Measurements from ENCODE around the gene OPN3. TPM values are rescaled to one million over a fixed set of nuclear protein-coding genes. Genes with fewer than 3 reads are reported as not detected.

Gene OPN3
- total RNA-seq, 4 donors from 2014 or later, result 0.26 to 34.9 (median 4.8) TPM

DNA sequence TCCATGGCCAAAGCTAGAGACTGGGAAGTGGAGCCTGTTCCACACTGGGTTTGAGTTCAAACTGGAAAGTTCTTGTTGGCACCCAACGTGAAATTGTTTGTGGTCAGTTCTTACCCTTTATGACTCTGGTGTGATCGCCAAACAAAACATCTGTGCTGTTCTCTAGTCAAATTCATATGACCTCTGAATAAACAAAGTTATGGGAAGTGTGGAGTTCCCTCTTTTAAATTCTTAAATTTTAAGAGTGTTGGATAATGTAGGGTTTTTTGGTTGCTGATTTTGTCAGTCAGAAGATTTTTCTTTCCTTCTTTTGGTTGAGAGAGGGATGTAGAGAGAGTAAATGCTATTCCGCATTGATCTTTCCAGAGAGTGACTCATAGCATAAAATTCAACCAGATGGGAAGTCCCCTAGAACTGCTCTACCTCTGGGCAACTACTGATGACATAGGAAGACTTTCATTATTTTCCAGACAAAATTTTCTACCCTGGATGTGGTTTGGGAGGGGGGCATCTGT lies 36.4 kb downstream of the OPN3 start:
- H3K4me3 ChIP-seq, result no peak overlapping the region
- no peaks in the 10 kb centered on the region for H3K9me3 ChIP-seq
- intact Hi-C loops (cut with DNase I; ENCODE audit: low total_unique reads), result no loop called here
- no peak for DNase-seq
- no peak overlapping the region for H3K27ac ChIP-seq
- no peaks in the 10 kb centered on the region for H3K36me3 ChIP-seq
- TF ChIP-seq, protein P1, sequence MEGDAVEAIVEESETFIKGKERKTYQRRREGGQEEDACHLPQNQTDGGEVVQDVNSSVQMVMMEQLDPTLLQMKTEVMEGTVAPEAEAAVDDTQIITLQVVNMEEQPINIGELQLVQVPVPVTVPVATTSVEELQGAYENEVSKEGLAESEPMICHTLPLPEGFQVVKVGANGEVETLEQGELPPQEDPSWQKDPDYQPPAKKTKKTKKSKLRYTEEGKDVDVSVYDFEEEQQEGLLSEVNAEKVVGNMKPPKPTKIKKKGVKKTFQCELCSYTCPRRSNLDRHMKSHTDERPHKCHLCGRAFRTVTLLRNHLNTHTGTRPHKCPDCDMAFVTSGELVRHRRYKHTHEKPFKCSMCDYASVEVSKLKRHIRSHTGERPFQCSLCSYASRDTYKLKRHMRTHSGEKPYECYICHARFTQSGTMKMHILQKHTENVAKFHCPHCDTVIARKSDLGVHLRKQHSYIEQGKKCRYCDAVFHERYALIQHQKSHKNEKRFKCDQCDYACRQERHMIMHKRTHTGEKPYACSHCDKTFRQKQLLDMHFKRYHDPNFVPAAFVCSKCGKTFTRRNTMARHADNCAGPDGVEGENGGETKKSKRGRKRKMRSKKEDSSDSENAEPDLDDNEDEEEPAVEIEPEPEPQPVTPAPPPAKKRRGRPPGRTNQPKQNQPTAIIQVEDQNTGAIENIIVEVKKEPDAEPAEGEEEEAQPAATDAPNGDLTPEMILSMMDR (IDR thresholded peaks at IDR 0.05), result no peak
- no peak for TF ChIP-seq POLR2A (IDR thresholded peaks at IDR 0.05)
- no peaks in the 10 kb centered on the region for H3K27me3 ChIP-seq
- no peaks in the 10 kb centered on the region for H3K4me1 ChIP-seq

DNA sequence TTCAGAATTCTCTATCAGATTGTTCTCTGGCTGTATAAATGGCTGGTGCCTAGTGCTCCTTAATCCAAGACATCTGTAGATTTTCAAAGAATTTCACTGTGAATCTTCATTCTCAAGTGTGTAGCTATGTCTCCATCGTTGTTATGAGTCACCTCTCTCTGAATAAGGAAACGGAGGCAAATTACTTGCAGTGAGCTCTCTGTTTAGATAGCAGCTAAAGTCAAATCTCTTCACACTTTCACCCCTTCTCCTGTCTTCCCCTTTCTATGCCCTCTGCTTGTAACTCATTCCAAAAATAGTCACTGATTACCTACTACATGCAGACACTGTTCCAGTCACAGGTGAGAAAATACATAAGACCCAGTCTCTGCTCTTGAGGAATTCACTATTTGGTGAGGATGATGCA lies 39.7 kb downstream of the OPN3 start:
- intact Hi-C loops (cut with DNase I; ENCODE audit: low total_unique reads), result no loop called here
- Histone ChIP-seq H3K36me3 (no peaks in the 10 kb centered on the region), H3K9me3 (no peaks in the 10 kb centered on the region), H3K27me3 (no peaks in the 10 kb centered on the region), H3K4me1 (no peaks in the 10 kb centered on the region), H3K4me3 (no peak overlapping the region), H3K27ac (no peak overlapping the region)
- TF ChIP-seq, protein P1 (IDR thresholded peaks at IDR 0.05), result no peak
- DNase-seq, result no peak

DNA sequence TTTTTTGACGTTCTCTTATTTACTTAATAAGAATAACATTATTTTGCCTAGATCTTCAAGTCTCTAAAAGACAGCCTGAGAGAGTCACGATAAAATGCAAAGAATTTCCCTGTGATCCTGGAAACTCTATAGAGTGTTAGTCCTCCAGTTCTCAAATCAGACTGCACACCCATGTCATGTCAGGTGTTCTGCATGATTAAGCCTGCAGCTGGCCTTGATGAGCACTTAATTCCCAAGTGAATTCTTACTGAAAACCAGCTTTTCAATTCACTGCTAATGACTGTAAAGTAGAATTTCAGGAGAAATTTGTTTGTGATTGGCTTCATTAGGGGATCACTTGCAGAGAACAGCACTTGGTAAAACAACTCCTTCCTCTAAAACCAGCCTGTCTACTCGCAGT lies 41.9 kb downstream of the OPN3 start:
- no peak overlapping the region for H3K4me3 ChIP-seq
- H3K27ac ChIP-seq, result no peak overlapping the region
- H3K27me3 ChIP-seq, result no peaks in the 10 kb centered on the region

DNA sequence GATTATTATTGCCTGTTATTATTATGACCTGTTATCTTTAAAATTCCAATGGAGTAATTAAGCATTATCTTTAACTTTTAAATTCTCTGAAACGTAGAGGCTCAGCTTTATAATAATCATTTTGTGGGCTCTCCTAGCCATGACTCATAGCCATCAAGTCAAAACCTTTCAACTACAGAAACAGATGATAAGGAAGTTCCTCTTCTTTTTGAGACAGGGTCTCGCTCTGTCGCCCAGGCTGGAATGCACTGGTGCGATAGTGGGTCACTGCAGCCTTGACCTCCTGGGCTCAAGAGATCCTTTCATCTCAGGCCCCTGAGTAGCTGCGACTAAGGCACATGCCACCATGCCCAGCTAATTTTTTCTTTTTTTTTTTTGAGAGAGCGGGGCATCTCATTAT lies 43.5 kb downstream of the OPN3 start:
- Histone ChIP-seq H3K27me3 (no peaks in the 10 kb centered on the region), H3K4me1 (no peaks in the 10 kb centered on the region), H3K9me3 (no peaks in the 10 kb centered on the region), H3K4me3 (no peak overlapping the region), H3K27ac (no peak overlapping the region), H3K36me3 (no peaks in the 10 kb centered on the region)
- no peak for DNase-seq
- TF ChIP-seq, protein P1 (IDR thresholded peaks at IDR 0.05), result no peak
- no peak for TF ChIP-seq POLR2A (IDR thresholded peaks at IDR 0.05)
- intact Hi-C loops (cut with DNase I; ENCODE audit: low total_unique reads), result no loop called here

More for the DNA sequence above, 41.9 kb downstream of the OPN3 start:
- Histone ChIP-seq H3K36me3 (no peaks in the 10 kb centered on the region), H3K4me1 (no peaks in the 10 kb centered on the region), H3K9me3 (no peaks in the 10 kb centered on the region)
- TF ChIP-seq, protein P1 (IDR thresholded peaks at IDR 0.05), result no peak
- TF ChIP-seq POLR2A (IDR thresholded peaks at IDR 0.05), result no peak
- intact Hi-C loops (cut with DNase I; ENCODE audit: low total_unique reads), result no loop called here
- DNase-seq, result no peak

DNA sequence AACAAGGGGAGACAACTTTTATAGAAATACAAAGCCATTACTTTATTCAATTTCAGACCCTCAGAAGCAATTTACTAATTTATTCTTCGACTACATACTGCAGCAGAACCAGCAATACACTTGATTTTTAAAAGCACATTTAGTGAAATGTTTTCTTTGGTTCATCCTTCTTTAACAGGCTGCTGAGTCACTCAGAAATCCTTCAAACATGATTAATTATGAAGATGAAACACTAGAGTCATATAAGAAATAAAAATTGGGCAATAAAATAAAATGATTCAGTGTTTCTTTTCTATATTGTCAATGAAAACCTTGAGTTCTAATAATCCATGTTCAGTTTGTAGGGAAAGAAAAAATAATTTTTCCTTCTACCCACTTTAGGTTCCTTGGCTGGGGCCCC lies 47.0 kb downstream of the OPN3 start:
- Histone ChIP-seq H3K27me3 (no peaks in the 10 kb centered on the region), H3K27ac (no peak overlapping the region), H3K4me3 (no peak overlapping the region), H3K9me3 (no peaks in the 10 kb centered on the region), H3K36me3 (no peaks in the 10 kb centered on the region), H3K4me1 (no peaks in the 10 kb centered on the region)
- intact Hi-C loops (cut with DNase I; ENCODE audit: low total_unique reads), result no loop called here
- no peak for DNase-seq
- no peak for TF ChIP-seq POLR2A (IDR thresholded peaks at IDR 0.05)
- TF ChIP-seq, protein P1 (IDR thresholded peaks at IDR 0.05), result no peak

All from uterus (tissue), 4 donors.